Esophagus squamous epithelium (tissue), 4 donors: Measurements from ENCODE around the gene CD163L1.

Experiments used
- CTCF ChIP-seq, 6 experiments: fragments of 450-650 bp in 4 of 6; fragments of 200-600 bp in 2 of 6; sonication (generic) in 2 of 6; IDR thresholded peaks; one replicate each; pipeline ENCODE4 v1.5.1; 2016 to 2019; ENCODE audit warnings: antibody characterized with exemption in 6 of 6, mild to moderate bottlenecking in 4 of 6, moderate library complexity in 4 of 6
- POLR2A ChIP-seq, 4 donors: fragments of 450-650 bp; IDR thresholded peaks; one replicate each; pipeline ENCODE4 v1.6.1; 2017; ENCODE audit warnings: antibody characterized with exemption in 4 of 4, mild to moderate bottlenecking in 4 of 4, moderate library complexity in 3 of 4

GRCh38 chr12:7344833-7345606 lies 98.9 kb downstream of the CD163L1 start:
- no peak for TF ChIP-seq CTCF (IDR thresholded peaks at IDR 0.05)
- no peak for TF ChIP-seq POLR2A (IDR thresholded peaks at IDR 0.05)
